GM18519 (cell line): ENCODE results near the gene CLIC3.

Source experiments
- ATAC-seq: cut with Tn5 transposase; IDR thresholded peaks from one replicate; pipeline ENCODE4 v1.9.1; 2021; ENCODE audit warnings: mild to moderate bottlenecking, moderate library complexity; ENCODE audit not compliant: unreplicated experiment, low FRiP score

CLIC3 gene

GRCh38 chr9:136955202-136955942, 41.0 kb downstream of the CLIC3 start:
- ATAC-seq = no peak

DNA sequence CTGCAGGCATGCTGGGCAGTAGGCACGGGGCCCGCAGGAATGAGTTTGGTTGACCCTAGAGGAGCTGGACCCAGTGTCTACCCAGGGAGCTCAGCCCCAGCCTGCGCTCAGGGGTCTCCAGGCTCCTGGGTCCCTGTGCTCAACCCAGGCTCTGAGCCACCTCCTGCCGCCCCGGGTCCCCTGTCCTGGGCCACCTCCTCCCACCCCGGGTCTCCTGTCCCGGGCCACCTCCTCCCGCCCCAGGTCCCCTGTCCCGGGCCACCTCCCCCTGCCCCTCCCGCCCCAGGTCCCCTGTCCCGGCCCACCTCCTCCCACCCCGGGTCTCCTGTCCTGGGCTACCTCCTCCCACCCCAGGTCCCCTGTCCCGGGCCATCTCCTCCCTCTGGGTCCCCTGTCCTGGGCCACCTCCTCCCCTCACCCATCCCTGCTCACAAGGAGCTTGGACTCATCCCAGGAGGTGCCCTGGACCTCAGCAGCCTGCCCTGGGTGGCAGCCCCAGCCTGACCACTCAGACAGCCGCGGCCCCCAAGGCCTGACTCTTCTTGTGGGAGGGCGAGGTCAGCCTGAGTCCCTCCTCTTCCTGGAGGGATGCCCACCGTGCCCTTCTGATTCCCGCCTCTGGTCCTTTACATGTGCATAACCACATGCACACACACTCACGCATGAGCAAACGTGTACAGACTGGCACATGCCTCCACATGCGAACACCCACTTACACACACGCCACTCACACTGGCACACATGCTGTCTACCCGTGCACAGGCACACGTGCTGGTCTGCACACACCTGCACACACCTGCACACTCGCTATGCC, 41.9 kb downstream of the CLIC3 start:
- ATAC-seq = no peak

DNA sequence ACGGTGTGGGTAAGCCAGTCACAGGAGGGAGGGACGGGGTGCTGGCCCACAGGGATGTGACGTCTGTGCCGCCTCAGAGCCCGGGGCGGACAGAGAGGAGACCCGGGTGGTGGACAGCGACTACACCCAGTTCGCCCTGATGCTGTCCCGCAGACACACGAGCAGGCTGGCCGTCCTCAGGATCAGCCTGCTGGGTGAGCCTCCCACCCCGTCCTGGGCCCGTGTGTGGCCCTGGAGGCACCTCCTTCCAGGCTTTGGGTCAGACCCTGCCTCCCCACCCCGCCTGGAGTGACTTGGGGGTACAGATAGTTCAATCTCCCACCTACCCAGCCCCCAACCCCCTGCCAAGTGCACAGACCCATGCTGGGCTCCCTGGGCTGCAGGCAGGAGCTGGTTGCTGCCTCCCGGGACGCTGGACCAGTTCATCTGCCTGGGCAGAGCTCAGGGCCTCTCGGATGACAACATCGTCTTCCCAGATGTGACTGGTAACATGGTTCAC, 42.5 kb downstream of the CLIC3 start:
- ATAC-seq = no peak

GRCh38 chr9:136952876-136953770, 43.2 kb downstream of the CLIC3 start:
- no peak for ATAC-seq

- no peak for ATAC-seq
These were observed 44.0 kb downstream of the CLIC3 start for GRCh38 chr9:136952321-136952850.

GRCh38 chr9:136951541-136952320, 44.6 kb downstream of the CLIC3 start, which contains the start of gene LCN12:
TSS of gene LCN12 (plus strand) at chr9:136952273. CDS start at chr9:136952328, 55 bp downstream.
- no peak for ATAC-seq

GRCh38 chr9:136950656-136951276, 45.6 kb downstream of the CLIC3 start:
- no peak for ATAC-seq

GRCh38 chr9:136949817-136950655, 46.3 kb downstream of the CLIC3 start:
- peak; percentile 67 for ATAC-seq

- no peak for ATAC-seq
These were observed 47.0 kb downstream of the CLIC3 start for GRCh38 chr9:136949239-136949816.

DNA sequence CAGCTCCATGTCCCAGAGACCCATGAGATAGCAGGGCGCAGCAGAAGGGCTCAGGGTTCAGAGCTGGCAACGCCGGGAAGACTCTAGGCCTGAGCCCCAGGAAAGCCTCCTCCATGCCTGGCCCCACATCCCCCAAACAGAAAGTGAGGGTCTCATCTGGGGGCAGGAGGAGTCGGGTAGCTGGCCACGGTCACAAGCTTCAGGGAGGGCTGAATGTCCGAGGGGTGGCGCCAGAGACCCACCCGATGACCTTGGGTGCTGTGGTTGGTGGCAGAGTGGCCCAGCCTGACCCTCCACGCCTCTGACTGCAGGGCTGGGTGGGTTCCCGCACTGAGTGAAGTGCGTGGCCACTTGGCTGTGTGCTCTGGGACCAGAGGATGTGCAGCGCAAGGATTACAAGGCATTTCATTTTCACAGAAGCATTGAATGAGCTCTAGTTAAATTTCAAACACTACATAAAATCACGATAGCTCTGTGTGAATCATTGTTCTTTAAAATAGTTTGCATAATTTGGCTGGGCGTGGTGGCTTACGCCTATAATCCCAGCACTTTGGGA, 48.3 kb downstream of the CLIC3 start:
- no peak for ATAC-seq

GRCh38 chr9:136947028-136947891, 49.1 kb downstream of the CLIC3 start:
- ATAC-seq = no peak

DNA sequence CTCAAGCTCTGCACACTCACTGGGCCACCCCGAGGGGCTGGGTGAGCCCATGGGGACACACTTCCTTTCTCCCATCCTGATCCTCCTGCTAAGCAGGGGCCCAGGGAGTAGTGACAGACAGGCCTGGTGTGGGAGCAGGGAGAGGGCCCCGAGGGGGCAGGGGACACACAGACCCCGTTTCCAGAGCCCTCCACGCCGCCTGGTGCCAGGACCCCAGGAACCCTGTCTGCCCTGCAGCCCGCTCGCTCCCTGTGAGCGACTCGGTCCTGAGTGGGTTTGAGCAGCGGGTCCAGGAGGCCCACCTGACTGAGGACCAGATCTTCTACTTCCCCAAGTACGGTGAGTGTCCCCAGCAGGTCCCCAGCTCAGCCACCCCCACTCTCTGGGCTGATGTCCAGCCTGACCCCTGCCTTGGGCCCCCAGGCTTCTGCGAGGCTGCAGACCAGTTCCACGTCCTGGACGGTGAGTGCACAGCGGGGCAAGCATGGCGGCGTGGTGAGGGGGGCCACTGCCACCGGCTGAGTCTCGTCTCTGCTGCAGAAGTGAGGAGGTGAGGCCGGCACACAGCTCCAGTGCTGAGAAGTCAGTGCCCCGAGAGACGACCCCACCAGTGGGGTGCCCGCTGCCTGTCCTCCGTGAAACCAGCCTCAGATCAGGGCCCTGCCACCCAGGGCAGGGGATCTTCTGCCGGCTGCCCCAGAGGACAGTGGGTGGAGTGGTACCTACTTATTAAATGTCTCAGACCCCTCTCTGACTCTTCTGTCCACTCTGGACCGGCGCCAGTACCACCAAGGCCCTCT, 49.9 kb downstream of the CLIC3 start:
- no peak for ATAC-seq

DNA sequence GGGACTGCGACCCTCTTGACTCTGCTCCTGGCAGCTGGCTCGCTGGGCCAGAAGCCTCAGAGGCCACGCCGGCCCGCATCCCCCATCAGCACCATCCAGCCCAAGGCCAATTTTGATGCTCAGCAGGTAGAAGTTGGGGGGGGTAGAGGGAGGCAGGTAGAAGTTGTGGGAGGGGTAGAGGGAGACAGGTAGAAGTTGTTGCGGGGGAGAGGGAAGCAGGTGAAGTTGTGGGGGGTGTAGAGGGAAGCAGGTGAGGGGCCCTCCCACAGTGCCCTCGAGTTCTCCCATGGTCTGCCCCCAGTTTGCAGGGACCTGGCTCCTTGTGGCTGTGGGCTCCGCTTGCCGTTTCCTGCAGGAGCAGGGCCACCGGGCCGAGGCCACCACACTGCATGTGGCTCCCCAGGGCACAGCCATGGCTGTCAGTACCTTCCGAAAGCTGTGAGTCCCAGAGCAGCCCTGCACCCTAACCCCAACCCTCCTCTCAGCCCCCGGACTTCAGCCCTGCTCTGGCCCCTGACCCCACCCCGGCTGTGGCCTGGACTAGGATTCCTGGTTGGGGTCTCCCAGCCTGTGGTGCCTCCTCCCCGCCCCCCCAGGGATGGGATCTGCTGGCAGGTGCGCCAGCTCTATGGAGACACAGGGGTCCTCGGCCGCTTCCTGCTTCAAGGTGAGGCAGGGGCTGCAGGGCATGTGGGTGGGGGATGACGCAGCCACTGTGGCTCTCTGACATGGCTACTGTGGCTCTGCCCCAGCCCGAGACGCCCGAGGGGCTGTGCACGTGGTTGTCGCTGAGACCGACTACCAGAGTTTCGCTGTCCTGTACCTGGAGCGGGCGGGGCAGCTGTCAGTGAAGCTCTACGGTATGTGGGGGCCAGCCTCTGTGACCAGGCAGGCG, 50.8 kb downstream of the CLIC3 start:
- no peak for ATAC-seq
